Erythroblast (primary cell): ENCODE results near the gene PTPRN2.

ENCODE experiments used
- DNase-seq, 2 experiments: peaks; one replicate each; lab custom pipeline; 2025; lab: John Stamatoyannopoulos, UW
- GATA1 ChIP-seq: IDR thresholded peaks from 2 replicates; pipeline ENCODE4 v1.6.1; 2011; ENCODE audit warnings: low read depth, mild to moderate bottlenecking, control low read depth, low read length, moderate library complexity
- POLR2A ChIP-seq: IDR thresholded peaks from 2 replicates; pipeline ENCODE4 v1.6.1; 2011; ENCODE audit warnings: mild to moderate bottlenecking, low read length

The PTPRN2 gene

GRCh38 chr7:157517782-157518513, 1069.7 kb downstream of the PTPRN2 start:
- TF ChIP-seq POLR2A: no peak
- no peak for TF ChIP-seq GATA1
- DNase-seq: no peak

- TF ChIP-seq POLR2A (no peak), GATA1 (no peak)
- no peak for DNase-seq
Observed at GRCh38 chr7:157516911-157517781, 1070.5 kb downstream of the PTPRN2 start.

- TF ChIP-seq GATA1 (no peak), POLR2A (no peak)
- no peak for DNase-seq
Observed at GRCh38 chr7:157516311-157516710, 1071.3 kb downstream of the PTPRN2 start.

GRCh38 chr7:157515342-157516041, 1072.1 kb downstream of the PTPRN2 start:
- TF ChIP-seq POLR2A (no peak), GATA1 (no peak)
- no peak for DNase-seq

- no peak for TF ChIP-seq GATA1
- no peak for TF ChIP-seq POLR2A
- no peak for DNase-seq
Observed at GRCh38 chr7:157514746-157515145, 1072.9 kb downstream of the PTPRN2 start.

- no peak for TF ChIP-seq GATA1
- no peak for TF ChIP-seq POLR2A
- DNase-seq: no peak
Observed at GRCh38 chr7:157514306-157514705, 1073.3 kb downstream of the PTPRN2 start.

- TF ChIP-seq POLR2A (no peak), GATA1 (no peak)
- DNase-seq: no peak
Observed at GRCh38 chr7:157513682-157514081, 1073.9 kb downstream of the PTPRN2 start.

- no peak for DNase-seq
- TF ChIP-seq GATA1 (no peak), POLR2A (no peak)
Observed at GRCh38 chr7:157513162-157513621, 1074.4 kb downstream of the PTPRN2 start.

- no peak for DNase-seq
- no peak for TF ChIP-seq POLR2A
Observed at GRCh38 chr7:157509226-157509625, 1078.4 kb downstream of the PTPRN2 start.

GRCh38 chr7:157508477-157508881, 1079.1 kb downstream of the PTPRN2 start:
- DNase-seq: no peak
- TF ChIP-seq POLR2A: no peak
- TF ChIP-seq GATA1: no peak

- no peak for DNase-seq
- TF ChIP-seq GATA1: no peak
- no peak for TF ChIP-seq POLR2A
Observed at GRCh38 chr7:157507987-157508386, 1079.6 kb downstream of the PTPRN2 start.

- TF ChIP-seq POLR2A: no peak
- TF ChIP-seq GATA1: no peak
- DNase-seq: no peak
Observed at GRCh38 chr7:157506268-157506667, 1081.4 kb downstream of the PTPRN2 start.

- no peak for DNase-seq
Observed at GRCh38 chr7:157505646-157506045, 1082.0 kb downstream of the PTPRN2 start.

More at GRCh38 chr7:157505646-157506045, 1082.0 kb downstream of the PTPRN2 start:
- TF ChIP-seq GATA1 (no peak), POLR2A (no peak)
